H1 (cell line): ENCODE results near the gene HES7. TPM values are rescaled to one million over a fixed set of nuclear protein-coding genes. Genes with fewer than 3 reads are reported as not detected.

ENCODE experiments used
- CBX5 ChIP-seq: fragments of 300-800, 300-1000 bp; sonication (generic); IDR thresholded peaks from 2 replicates; pipeline ENCODE4 v1.7.1; 2016; ENCODE audit warnings: antibody characterized with exemption, low read length, low read depth
- CBX8 ChIP-seq: fragments of 300-800, 300-1000 bp; sonication (generic); IDR thresholded peaks from 2 replicates; pipeline ENCODE4 v1.7.1; 2016; ENCODE audit warnings: low read depth, low read length, borderline replicate concordance
- EZH2 ChIP-seq: fragments of 200-600 bp; sonication (generic); IDR thresholded peaks from 2 replicates; pipeline ENCODE4 v1.7.1; 2012; ENCODE audit warnings: low read depth, mild to moderate bottlenecking, moderate library complexity, low read length, inconsistent platforms; ENCODE audit not compliant: severe bottlenecking
- KDM4A ChIP-seq: IDR thresholded peaks from one replicate; pipeline ENCODE4 v1.7.1; 2012; ENCODE audit warnings: low read depth, mild to moderate bottlenecking, moderate library complexity, low read length, inconsistent platforms; ENCODE audit not compliant: severe bottlenecking
- RFX5 ChIP-seq: IDR thresholded peaks from 2 replicates; pipeline ENCODE4 v1.6.1; 2011; ENCODE audit warnings: low read depth, low read length, improper control_type of control experiment, borderline replicate concordance
- polyA plus RNA-seq, 7 experiments: library from polyadenylated mRNA; depleted of rRNA in 3 of 7; stranded (reverse) in 5 of 7; unstranded in 2 of 7; fragments of >200 nt in 5 of 7; fragments of 200-250 nt in 2 of 7; gene quantifications; 1 replicate in 5 of 7; 2 replicates in 1 of 7; 4 replicates in 1 of 7; pipeline versions ENCODE4 v1.2.1 to v1.2.3, GENCODE V29; 2011 to 2013; ENCODE audit warnings: missing spikeins in 2 of 7, mixed read lengths in 2 of 7
- total RNA-seq: library from RNA; stranded (reverse); fragmentation: NEBNext Ultra II Directional; extraction: Animal tissue kit (Norgen Biotek cat#: 25700); gene quantifications from 2 replicates; pipeline ENCODE4 v1.2.1, GENCODE V29; 2021
- TF ChIP-seq, protein P1 (sequence below): IDR thresholded peaks from 2 replicates; pipeline ENCODE4 v1.6.1; 2011; ENCODE audit warnings: low read length, improper control_type of control experiment
- TF ChIP-seq, protein P2 (sequence below), 3 experiments: IDR thresholded peaks; 1 replicate in 2 of 3; 2 replicates in 1 of 3; pipeline versions ENCODE4 v1.5.1 to v1.6.1; 2011; ENCODE audit warnings: low read length in 3 of 3, mild to moderate bottlenecking in 3 of 3, inconsistent platforms in 2 of 3, low read depth in 1 of 3, moderate library complexity in 1 of 3; ENCODE audit not compliant: insufficient read depth in 1 of 3; ENCODE audit errors: control extremely low read depth in 1 of 3

The HES7 gene
- total and polyA plus RNA-seq, 2 of the 8 experiments (the other 6 are each of a cell fraction or from before 2014, with no cell fraction given), result 0.20 to 0.32 TPM

DNA sequence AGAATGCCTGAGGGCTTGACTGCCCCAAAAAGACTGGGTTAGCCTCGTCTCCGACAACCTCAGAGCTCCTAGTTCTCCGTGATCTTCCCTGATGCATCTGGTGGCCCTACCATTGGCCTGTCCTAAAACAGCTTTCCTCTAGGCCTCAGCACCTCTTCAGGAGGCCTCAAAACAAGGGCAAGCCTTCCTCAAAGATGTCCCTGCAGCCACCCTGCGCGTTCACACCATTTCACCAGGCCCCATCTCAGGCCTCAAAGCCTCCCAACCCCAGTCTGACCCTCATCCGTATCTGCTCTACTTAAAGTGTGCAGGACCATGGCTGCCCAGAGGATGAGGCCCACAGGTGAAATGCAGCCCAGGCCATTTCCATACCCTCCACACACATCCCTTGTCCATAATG, 13.0 kb downstream of the HES7 start (continued):
- TF ChIP-seq, protein P1, sequence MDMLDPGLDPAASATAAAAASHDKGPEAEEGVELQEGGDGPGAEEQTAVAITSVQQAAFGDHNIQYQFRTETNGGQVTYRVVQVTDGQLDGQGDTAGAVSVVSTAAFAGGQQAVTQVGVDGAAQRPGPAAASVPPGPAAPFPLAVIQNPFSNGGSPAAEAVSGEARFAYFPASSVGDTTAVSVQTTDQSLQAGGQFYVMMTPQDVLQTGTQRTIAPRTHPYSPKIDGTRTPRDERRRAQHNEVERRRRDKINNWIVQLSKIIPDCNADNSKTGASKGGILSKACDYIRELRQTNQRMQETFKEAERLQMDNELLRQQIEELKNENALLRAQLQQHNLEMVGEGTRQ, result no peak
- TF ChIP-seq, protein P2, sequence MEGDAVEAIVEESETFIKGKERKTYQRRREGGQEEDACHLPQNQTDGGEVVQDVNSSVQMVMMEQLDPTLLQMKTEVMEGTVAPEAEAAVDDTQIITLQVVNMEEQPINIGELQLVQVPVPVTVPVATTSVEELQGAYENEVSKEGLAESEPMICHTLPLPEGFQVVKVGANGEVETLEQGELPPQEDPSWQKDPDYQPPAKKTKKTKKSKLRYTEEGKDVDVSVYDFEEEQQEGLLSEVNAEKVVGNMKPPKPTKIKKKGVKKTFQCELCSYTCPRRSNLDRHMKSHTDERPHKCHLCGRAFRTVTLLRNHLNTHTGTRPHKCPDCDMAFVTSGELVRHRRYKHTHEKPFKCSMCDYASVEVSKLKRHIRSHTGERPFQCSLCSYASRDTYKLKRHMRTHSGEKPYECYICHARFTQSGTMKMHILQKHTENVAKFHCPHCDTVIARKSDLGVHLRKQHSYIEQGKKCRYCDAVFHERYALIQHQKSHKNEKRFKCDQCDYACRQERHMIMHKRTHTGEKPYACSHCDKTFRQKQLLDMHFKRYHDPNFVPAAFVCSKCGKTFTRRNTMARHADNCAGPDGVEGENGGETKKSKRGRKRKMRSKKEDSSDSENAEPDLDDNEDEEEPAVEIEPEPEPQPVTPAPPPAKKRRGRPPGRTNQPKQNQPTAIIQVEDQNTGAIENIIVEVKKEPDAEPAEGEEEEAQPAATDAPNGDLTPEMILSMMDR (IDR thresholded peaks at IDR 0.05; ENCODE audit: control extremely low read depth in 1 of 3, insufficient read depth in 1 of 3, low read depth in 1 of 3, low read length in 3 of 3), result no peak
- TF ChIP-seq RFX5 (no peak), CBX8 (no peak), CBX5 (no peak), KDM4A (no peak), EZH2 (no peak)
